Mononuclear cell (primary cell): Measurements from ENCODE around the gene NANOS2. TPM values are rescaled to one million over a fixed set of nuclear protein-coding genes. Genes with fewer than 3 reads are reported as not detected.

Source experiments
- H3K27me3 ChIP-seq: 2 replicates; pipeline ENCODE4 v1.6.0; 2011; ENCODE audit warnings: low read length, control low read depth; ENCODE audit not compliant: insufficient read depth
- H3K4me1 ChIP-seq: 2 replicates; pipeline ENCODE4 v1.5.1; 2011; ENCODE audit warnings: mild to moderate bottlenecking, low read length, control low read depth; ENCODE audit not compliant: insufficient read depth
- H3K4me3 ChIP-seq: 2 replicates; pipeline ENCODE4 v1.5.1; 2011; ENCODE audit warnings: mild to moderate bottlenecking, low read length, moderate library complexity
- H3K9me3 ChIP-seq: 2 replicates; pipeline ENCODE4 v1.5.1; 2011; ENCODE audit warnings: low read depth, mild to moderate bottlenecking, control low read depth, low read length
- total RNA-seq: library from RNA; depleted of rRNA; stranded (reverse); fragments of >200 nt; gene quantifications from one replicate; pipeline ENCODE4 v1.2.3, GENCODE V29; 2012

The NANOS2 gene
- total RNA-seq: not detected

GRCh38 chr19:45913874-45914830 is at the start of gene NANOS2:
Gene NANOS2 (minus strand): TSS chr19:45914778. CDS start chr19:45914693, 85 bp downstream.
- Histone ChIP-seq H3K9me3 (no peaks in the 10 kb centered on the region), H3K27me3 (no peaks in the 10 kb centered on the region), H3K4me1 (no peaks in the 10 kb centered on the region), H3K4me3 (no peak within 1 kb of the TSS)

GRCh38 chr19:45962021-45962420 is 47.4 kb upstream of the NANOS2 start:
- Histone ChIP-seq H3K9me3 (no peaks in the 10 kb centered on the region), H3K4me3 (no peak overlapping the region), H3K27me3 (no peaks in the 10 kb centered on the region), H3K4me1 (no peaks in the 10 kb centered on the region)

DNA sequence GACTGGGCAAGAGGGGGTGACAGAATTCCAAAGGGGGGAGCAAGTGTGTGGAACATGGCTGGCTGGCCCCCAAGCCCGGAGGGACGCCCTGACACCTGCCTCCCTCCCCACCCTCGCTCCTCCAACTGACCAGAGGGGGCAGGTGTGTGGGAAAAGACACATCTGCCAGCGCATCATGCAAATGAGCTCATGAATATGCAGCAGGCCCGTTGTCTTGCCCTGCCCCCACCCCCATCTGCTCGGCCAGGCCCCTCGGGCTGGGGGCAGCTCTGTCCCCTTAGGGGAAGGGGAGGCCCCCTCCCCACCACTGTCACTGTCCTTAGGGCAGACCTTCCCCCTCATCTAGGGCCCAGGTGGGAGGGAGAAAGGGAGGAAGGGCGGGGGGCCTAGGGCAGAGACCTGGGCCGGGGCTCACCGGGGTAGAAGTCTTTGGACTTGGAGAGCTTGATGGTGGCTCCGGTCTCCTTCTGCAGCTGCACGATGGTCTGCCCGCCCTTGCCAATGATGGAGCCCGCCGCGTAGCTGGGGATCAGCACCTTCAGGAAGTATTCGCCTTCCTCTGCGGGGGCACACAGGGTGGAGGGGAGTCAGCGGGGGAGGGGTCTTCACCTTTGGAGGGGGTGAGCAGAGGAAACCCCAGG is 46.1 kb upstream of the NANOS2 start:
- H3K9me3 ChIP-seq: no peaks in the 10 kb centered on the region
- H3K4me3 ChIP-seq: no peak overlapping the region
- H3K4me1 ChIP-seq: no peaks in the 10 kb centered on the region
- H3K27me3 ChIP-seq: no peaks in the 10 kb centered on the region

DNA sequence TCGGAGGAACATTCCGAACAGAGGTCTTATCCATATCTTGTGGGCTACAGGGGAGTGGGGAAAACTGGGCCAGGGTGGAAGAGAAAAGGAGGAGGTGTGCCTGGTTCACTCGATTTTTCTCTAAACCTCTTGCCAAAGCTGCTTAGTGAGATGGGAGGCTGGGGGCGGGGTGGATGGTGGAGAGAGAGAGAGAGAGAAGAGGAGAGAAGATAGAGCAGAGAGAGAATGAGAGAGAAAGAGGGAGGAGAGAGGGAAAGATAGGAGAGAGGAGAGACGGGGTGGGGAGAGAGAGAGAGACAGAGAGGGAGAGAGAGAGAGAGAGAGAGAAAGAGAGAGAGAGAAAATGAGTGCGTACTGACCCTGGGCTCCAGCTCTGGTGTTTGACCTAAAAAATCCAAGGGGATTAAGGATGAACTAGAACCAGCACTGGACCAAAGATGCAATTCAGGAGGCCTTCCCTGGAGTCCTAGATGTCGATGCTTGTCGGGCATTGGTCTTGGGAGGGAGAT is 45.0 kb upstream of the NANOS2 start:
- H3K27me3 ChIP-seq: no peaks in the 10 kb centered on the region

GRCh38 chr19:45958769-45959516 is 44.4 kb upstream of the NANOS2 start:
- H3K4me1 ChIP-seq: no peaks in the 10 kb centered on the region
- no peak overlapping the region for H3K4me3 ChIP-seq
- no peaks in the 10 kb centered on the region for H3K27me3 ChIP-seq
- H3K9me3 ChIP-seq: no peaks in the 10 kb centered on the region

More for the DNA sequence above, 45.0 kb upstream of the NANOS2 start:
- Histone ChIP-seq H3K9me3 (no peaks in the 10 kb centered on the region), H3K4me3 (no peak overlapping the region), H3K4me1 (no peaks in the 10 kb centered on the region)

DNA sequence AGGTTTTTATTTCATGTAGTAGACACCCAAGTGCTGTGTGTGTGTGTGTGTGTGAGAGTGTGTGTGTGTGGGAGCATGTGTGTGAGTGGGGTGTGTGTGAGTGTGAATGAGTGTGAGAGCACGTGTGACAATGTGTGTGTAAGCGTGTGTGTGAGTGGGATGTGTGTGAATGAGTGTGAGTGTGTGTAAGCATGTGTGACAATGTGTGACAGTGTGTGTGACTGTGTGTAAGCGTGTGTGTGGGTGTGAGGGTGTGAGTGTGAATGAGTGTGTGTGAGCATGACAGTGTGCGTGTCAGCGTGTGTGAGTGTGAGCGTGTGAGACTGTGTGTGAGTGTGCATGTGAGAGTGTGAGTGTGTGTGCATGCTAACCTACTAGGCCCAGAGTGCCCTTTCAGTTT is 43.7 kb upstream of the NANOS2 start:
- Histone ChIP-seq H3K9me3 (no peaks in the 10 kb centered on the region), H3K4me3 (no peak overlapping the region), H3K27me3 (no peaks in the 10 kb centered on the region), H3K4me1 (no peaks in the 10 kb centered on the region)

DNA sequence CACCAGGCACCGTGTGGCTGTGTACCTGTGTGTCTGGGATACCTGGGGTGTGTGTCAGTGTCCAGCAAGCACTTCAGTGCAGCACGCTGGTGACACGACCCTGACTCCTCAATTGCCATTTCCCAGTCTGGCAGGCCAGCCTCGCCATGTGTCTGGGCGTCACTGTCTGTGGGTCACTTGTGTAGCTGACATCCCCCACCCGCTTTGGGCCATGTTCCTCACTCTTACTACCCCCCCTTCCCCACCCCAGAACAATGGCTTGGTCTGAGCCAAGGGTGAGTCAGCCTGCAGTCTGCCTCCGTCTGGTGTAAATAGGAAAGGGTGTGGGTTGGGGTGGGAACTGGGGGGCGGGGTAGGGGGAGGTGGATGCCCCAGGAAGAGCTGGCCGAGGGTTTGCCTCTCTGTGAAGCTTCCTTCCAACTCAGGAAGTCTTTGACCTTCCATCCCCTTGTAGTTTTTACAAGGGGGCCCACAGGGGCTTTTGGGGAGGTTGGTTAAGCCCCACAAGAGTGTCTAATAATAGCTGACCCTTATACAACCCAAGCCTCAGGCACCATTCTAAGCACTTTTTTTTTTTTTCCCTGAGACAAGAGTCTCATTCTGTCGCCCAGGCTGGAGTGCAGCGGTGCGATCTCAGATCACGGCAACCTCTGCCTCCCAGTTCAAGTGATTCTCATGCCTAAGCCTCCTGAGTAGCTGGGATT is 41.5 kb upstream of the NANOS2 start:
- Histone ChIP-seq H3K4me3 (no peak overlapping the region), H3K9me3 (no peaks in the 10 kb centered on the region), H3K4me1 (peaks cover 9% of the 10 kb centered on the region), H3K27me3 (no peaks in the 10 kb centered on the region)

GRCh38 chr19:45954156-45954555 is 39.6 kb upstream of the NANOS2 start:
- H3K9me3 ChIP-seq: no peaks in the 10 kb centered on the region
- peaks cover 9% of the 10 kb centered on the region for H3K4me1 ChIP-seq
- H3K27me3 ChIP-seq: no peaks in the 10 kb centered on the region
- no peak overlapping the region for H3K4me3 ChIP-seq

- no peaks in the 10 kb centered on the region for H3K27me3 ChIP-seq
- H3K4me1 ChIP-seq: peaks cover 9% of the 10 kb centered on the region
- H3K4me3 ChIP-seq: no peak overlapping the region
- no peaks in the 10 kb centered on the region for H3K9me3 ChIP-seq
These were observed 39.1 kb upstream of the NANOS2 start for GRCh38 chr19:45953676-45954075.

- Histone ChIP-seq H3K27me3 (peaks cover 2% of the 10 kb centered on the region), H3K4me3 (no peak overlapping the region), H3K4me1 (peaks cover 9% of the 10 kb centered on the region), H3K9me3 (no peaks in the 10 kb centered on the region)
These were observed 38.3 kb upstream of the NANOS2 start for GRCh38 chr19:45952686-45953505.

DNA sequence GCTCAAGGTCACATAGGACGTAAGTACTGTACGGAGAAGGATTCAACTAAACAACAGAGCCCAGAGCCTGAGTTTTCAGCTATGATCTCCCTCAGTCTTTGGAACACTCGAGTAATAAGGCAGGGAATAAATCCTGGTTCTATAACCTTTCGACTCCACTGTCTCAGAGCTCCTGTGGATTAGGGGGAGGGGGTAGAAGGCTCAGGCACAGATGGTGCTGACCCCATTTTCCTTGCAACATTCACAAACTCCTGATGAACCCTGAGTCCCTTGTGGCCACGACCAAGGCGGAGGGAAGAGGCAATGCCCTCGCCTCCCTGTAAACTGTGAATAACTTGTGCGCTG is 37.7 kb upstream of the NANOS2 start:
- Histone ChIP-seq H3K4me1 (peaks cover 9% of the 10 kb centered on the region), H3K4me3 (no peak overlapping the region), H3K27me3 (peaks cover 3% of the 10 kb centered on the region), H3K9me3 (no peaks in the 10 kb centered on the region)

- Histone ChIP-seq H3K9me3 (no peaks in the 10 kb centered on the region), H3K27me3 (peaks cover 3% of the 10 kb centered on the region), H3K4me1 (peaks cover 5% of the 10 kb centered on the region), H3K4me3 (no peak overlapping the region)
These were observed 33.3 kb upstream of the NANOS2 start for GRCh38 chr19:45947926-45948325.

GRCh38 chr19:45940515-45940805 is 25.9 kb upstream of the NANOS2 start:
- Histone ChIP-seq H3K4me1 (no peaks in the 10 kb centered on the region), H3K9me3 (no peaks in the 10 kb centered on the region), H3K4me3 (no peak overlapping the region)

More at GRCh38 chr19:45940515-45940805, 25.9 kb upstream of the NANOS2 start:
- peaks cover 8% of the 10 kb centered on the region for H3K27me3 ChIP-seq
